SU-DHL-6 (cell line): ENCODE measurements around the gene CDK18.

Experiments
- CTCF ChIP-seq: fragments of 200-600 bp; sonication (generic); IDR thresholded peaks from one replicate; pipeline ENCODE4 v1.5.1; 2017; ENCODE audit warnings: antibody characterized with exemption, mild to moderate bottlenecking, low read length, moderate library complexity; ENCODE audit not compliant: insufficient read depth, poor library complexity, severe bottlenecking
- EZH2phosphoT487 ChIP-seq: fragments of 200-600 bp; sonication (generic), shearing (Covaris generic); conservative IDR thresholded peaks from 2 replicates; pipeline ENCODE4 v1.6.1; 2018; ENCODE audit warnings: mild to moderate bottlenecking, antibody characterized with exemption, low read length, moderate library complexity, mixed read lengths

- TF ChIP-seq CTCF (no peak), EZH2phosphoT487 (no peak)
Measured at GRCh38 chr1:205470131-205470530, 34.3 kb upstream of the CDK18 start.
